CD4-positive, CD25-positive, alpha-beta regulatory T cell (primary cell): Measurements from ENCODE around the gene PTOV1. TPM values are rescaled to one million over a fixed set of nuclear protein-coding genes. Genes with fewer than 3 reads are reported as not detected.

Experiments used
- ATAC-seq, 2 donors: fragments of 150-1000 bp; cut with Tn5 transposase; one replicate each; pipeline ENCODE4 v1.10.0; 2021; ENCODE audit warnings: low read depth in 2 of 2, moderate number of reproducible peaks in 2 of 2, moderate library complexity in 1 of 2
- DNase-seq, 3 donors: peaks; one replicate each; pipeline versions ENCODE4 v3.0.0 to v3.0.0-alpha.2; 2012 to 2022; ENCODE audit warnings: mixed read lengths in 1 of 3
- H3K27ac ChIP-seq: one replicate; pipeline ENCODE4 v1.7.0; 2013; ENCODE audit warnings: mild to moderate bottlenecking, low read length; ENCODE audit not compliant: insufficient read depth, poor library complexity, severe bottlenecking
- H3K27me3 ChIP-seq: one replicate; pipeline ENCODE4 v1.7.0; 2013; ENCODE audit warnings: low read length; ENCODE audit not compliant: control insufficient read depth, insufficient read depth
- H3K36me3 ChIP-seq: one replicate; pipeline ENCODE4 v1.7.0; 2013; ENCODE audit warnings: mild to moderate bottlenecking, low read length, moderate library complexity; ENCODE audit not compliant: control insufficient read depth, insufficient read depth
- H3K4me1 ChIP-seq: 2 replicates; pipeline ENCODE4 v1.7.0; 2013; ENCODE audit warnings: mild to moderate bottlenecking, low read length; ENCODE audit not compliant: insufficient read depth, control insufficient read depth, poor library complexity, severe bottlenecking
- H3K4me3 ChIP-seq: one replicate; pipeline ENCODE4 v1.7.0; 2013; ENCODE audit warnings: low read depth, mild to moderate bottlenecking, low read length, moderate library complexity
- H3K9me3 ChIP-seq, 2 experiments: 1 replicate in 1 of 2; 2 replicates in 1 of 2; pipeline ENCODE4 v1.7.0; 2013; ENCODE audit warnings: low read length in 2 of 2, mild to moderate bottlenecking in 1 of 2, moderate library complexity in 1 of 2; ENCODE audit not compliant: control insufficient read depth in 2 of 2
- H3K27ac Mint-ChIP-seq, 3 donors: one replicate each; pipeline ENCODE4 v1.8.0; 2020 to 2022; ENCODE audit warnings: mild to moderate bottlenecking in 3 of 3, mixed read lengths in 3 of 3, moderate library complexity in 2 of 3
- H3K27me3 Mint-ChIP-seq: one replicate; pipeline ENCODE4 v1.8.0; 2022; ENCODE audit warnings: mild to moderate bottlenecking, mixed read lengths
- H3K36me3 Mint-ChIP-seq: one replicate; pipeline ENCODE4 v1.8.0; 2020; ENCODE audit warnings: mixed read lengths
- H3K4me1 Mint-ChIP-seq, 4 donors: one replicate each; pipeline ENCODE4 v1.8.0; 2020 to 2022; ENCODE audit warnings: mixed read lengths in 4 of 4, mild to moderate bottlenecking in 1 of 4
- H3K4me3 Mint-ChIP-seq, 4 donors: one replicate each; pipeline ENCODE4 v1.8.0; 2020 to 2022; ENCODE audit warnings: mild to moderate bottlenecking in 4 of 4, mixed read lengths in 4 of 4, moderate library complexity in 3 of 4
- H3K9me3 Mint-ChIP-seq, 7 donors: one replicate each; pipeline ENCODE4 v1.8.0; 2020 to 2022; ENCODE audit warnings: mixed read lengths in 7 of 7, mild to moderate bottlenecking in 3 of 7, moderate library complexity in 2 of 7
- polyA plus RNA-seq, 4 donors: library from polyadenylated mRNA; unstranded; fragments of 300-500 nt; fragmentation: Illumina TruSeq; gene quantifications; one replicate each; pipeline ENCODE4 v1.2.3, GENCODE V29; 2021
- total RNA-seq: library from RNA; stranded (reverse); gene quantifications from one replicate; pipeline ENCODE4 v1.2.3, GENCODE V29; 2022

PTOV1 gene
- total and polyA plus RNA-seq, 5 donors from 2014 or later, result 26.8 to 116 (median 37.1) TPM

- Histone ChIP-seq H3K4me1 (peaks cover 27% of the 10 kb centered on the region), H3K36me3 (no peaks in the 10 kb centered on the region), H3K4me3 (no peak overlapping the region), H3K27me3 (no peaks in the 10 kb centered on the region), H3K27ac (no peak overlapping the region), H3K9me3 (no peaks in the 10 kb centered on the region)
- Mint-ChIP-seq H3K4me3 (peak overlapping the region in 1 of 4 donors; percentile 83), H3K36me3 (no peaks in the 10 kb centered on the region), H3K9me3 (peaks cover 0 to 2% (median 0%) of the 10 kb centered on the region in 7 donors), H3K27me3 (no peaks in the 10 kb centered on the region), H3K27ac (peak overlapping the region in 1 of 3 donors; percentile 51), H3K4me1 (peaks cover 0 to 46% (median 25%) of the 10 kb centered on the region in 4 donors)
- ATAC-seq, result no peak
- DNase-seq, result no peak
Measured at GRCh38 chr19:49894879-49895565, 44.1 kb downstream of the PTOV1 start.

- H3K27ac ChIP-seq, result peak overlapping the region; percentile 93
- H3K9me3 Mint-ChIP-seq, result peaks cover 0 to 2% (median 0%) of the 10 kb centered on the region in 7 donors
- peaks cover 0 to 42% (median 25%) of the 10 kb centered on the region in 4 donors for H3K4me1 Mint-ChIP-seq
- no peaks in the 10 kb centered on the region for H3K9me3 ChIP-seq
- H3K27me3 Mint-ChIP-seq, result no peaks in the 10 kb centered on the region
- no peaks in the 10 kb centered on the region for H3K36me3 ChIP-seq
- peak overlapping the region in 1 of 3 donors; percentile 97 for H3K27ac Mint-ChIP-seq
- H3K27me3 ChIP-seq, result no peaks in the 10 kb centered on the region
- peak overlapping the region in 1 of 4 donors; percentile 83 for H3K4me3 Mint-ChIP-seq
- ATAC-seq (no peak), DNase-seq (no peak)
- peaks cover 23% of the 10 kb centered on the region for H3K4me1 ChIP-seq
- no peak overlapping the region for H3K4me3 ChIP-seq
- H3K36me3 Mint-ChIP-seq, result no peaks in the 10 kb centered on the region
Measured at GRCh38 chr19:49895566-49896297, 44.8 kb downstream of the PTOV1 start.

GRCh38 chr19:49896863-49897621 is 46.1 kb downstream of the PTOV1 start, which contains the start of gene IL4I1:
Gene IL4I1, minus strand, starts transcription at chr19:49896887. Its CDS starts 727 bp downstream, at chr19:49896160.
- no peaks in the 10 kb centered on the region for H3K36me3 Mint-ChIP-seq
- Histone ChIP-seq H3K9me3 (no peaks in the 10 kb centered on the region), H3K4me3 (peak within 1 kb of the TSS; percentile 50), H3K36me3 (no peaks in the 10 kb centered on the region), H3K27me3 (no peaks in the 10 kb centered on the region), H3K27ac (peak within 1 kb of the TSS; percentile 93), H3K4me1 (peaks cover 23% of the 10 kb centered on the region)
- H3K4me1 Mint-ChIP-seq, result peaks cover 0 to 39% (median 23%) of the 10 kb centered on the region in 4 donors
- no peaks in the 10 kb centered on the region for H3K9me3 Mint-ChIP-seq
- peak; percentile 64 to 76 for ATAC-seq
- peak within 1 kb of the TSS; percentile 90 to 97 (median 97) for H3K27ac Mint-ChIP-seq
- no peaks in the 10 kb centered on the region for H3K27me3 Mint-ChIP-seq
- H3K4me3 Mint-ChIP-seq, result peak within 1 kb of the TSS; percentile 67 to 81 (median 80)
- DNase-seq, result peak; percentile 64 to 75 (median 66)

DNA sequence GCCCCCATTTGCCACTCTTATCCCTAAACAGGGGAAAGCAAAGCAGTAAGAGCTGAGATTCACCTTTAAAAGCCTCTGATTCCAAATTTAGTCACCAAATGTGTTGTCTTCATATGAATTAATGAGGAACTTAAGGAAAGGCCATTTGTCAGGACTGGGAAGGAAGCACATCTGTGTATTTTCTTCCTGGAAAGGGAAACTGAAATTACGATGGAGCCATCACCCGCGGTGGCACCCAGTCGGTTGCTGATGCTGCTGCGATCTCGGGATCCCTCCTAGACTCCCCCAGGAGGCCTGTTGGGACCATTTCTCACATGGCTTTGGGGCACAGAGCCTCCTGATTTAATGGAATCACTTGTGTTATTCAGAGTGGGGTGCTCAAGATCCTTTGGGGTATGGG is 53.2 kb downstream of the PTOV1 start:
- no peaks in the 10 kb centered on the region for H3K4me1 ChIP-seq
- H3K4me3 Mint-ChIP-seq, result no peak overlapping the region
- H3K36me3 Mint-ChIP-seq, result peaks cover 11% of the 10 kb centered on the region
- no peak overlapping the region for H3K4me3 ChIP-seq
- no peak for ATAC-seq
- peaks cover 12% of the 10 kb centered on the region for H3K36me3 ChIP-seq
- no peak for DNase-seq
- no peaks in the 10 kb centered on the region for H3K27me3 Mint-ChIP-seq
- H3K4me1 Mint-ChIP-seq, result peaks cover 0 to 10% (median 5%) of the 10 kb centered on the region in 4 donors
- H3K27ac ChIP-seq, result no peak overlapping the region
- no peaks in the 10 kb centered on the region for H3K9me3 ChIP-seq
- H3K27ac Mint-ChIP-seq, result no peak overlapping the region
- H3K27me3 ChIP-seq, result no peaks in the 10 kb centered on the region
- no peaks in the 10 kb centered on the region for H3K9me3 Mint-ChIP-seq

DNA sequence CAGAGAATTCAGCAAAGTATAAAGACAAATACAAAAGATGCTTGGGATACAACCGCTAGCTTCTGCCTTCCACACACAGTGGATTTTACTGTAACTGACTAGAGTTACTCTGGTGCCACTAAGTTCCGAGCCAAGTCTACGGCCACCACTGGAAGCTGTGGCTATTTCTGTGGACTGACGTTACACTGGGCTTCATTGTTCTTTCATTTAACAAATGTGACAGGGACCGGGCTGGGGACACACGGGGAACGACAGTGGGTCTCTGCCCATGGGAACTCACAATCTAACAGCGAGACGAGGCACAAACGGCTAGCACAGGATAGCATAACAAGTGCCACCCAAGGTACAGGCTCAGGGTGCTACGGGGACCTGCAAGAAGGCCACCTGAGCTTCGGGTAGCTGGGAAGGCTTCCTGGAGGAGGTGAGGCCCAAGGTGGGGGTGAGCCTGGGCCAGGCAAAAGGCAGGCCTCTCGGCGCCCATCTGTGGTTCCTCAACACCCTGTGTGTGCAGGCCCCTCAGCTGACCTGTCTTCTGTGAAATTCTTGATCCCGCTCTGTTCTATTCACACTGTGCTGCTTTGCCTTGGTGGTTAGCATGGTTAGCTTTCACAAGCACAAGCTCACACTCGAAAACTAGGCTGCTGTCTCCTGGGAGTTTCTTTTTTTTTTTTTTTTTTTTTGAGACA is 56.1 kb downstream of the PTOV1 start:
- peak overlapping the region in 1 of 3 donors; percentile 26 for H3K27ac Mint-ChIP-seq
- Histone ChIP-seq H3K36me3 (peaks cover 12% of the 10 kb centered on the region), H3K4me1 (peaks cover 11% of the 10 kb centered on the region), H3K9me3 (no peaks in the 10 kb centered on the region), H3K27ac (no peak overlapping the region), H3K4me3 (no peak overlapping the region), H3K27me3 (no peaks in the 10 kb centered on the region)
- DNase-seq (no peak), ATAC-seq (no peak)
- no peaks in the 10 kb centered on the region for H3K9me3 Mint-ChIP-seq
- peaks cover 15 to 27% (median 16%) of the 10 kb centered on the region in 4 donors for H3K4me1 Mint-ChIP-seq
- H3K27me3 Mint-ChIP-seq, result no peaks in the 10 kb centered on the region
- no peak overlapping the region for H3K4me3 Mint-ChIP-seq
- H3K36me3 Mint-ChIP-seq, result peaks cover 15% of the 10 kb centered on the region

DNA sequence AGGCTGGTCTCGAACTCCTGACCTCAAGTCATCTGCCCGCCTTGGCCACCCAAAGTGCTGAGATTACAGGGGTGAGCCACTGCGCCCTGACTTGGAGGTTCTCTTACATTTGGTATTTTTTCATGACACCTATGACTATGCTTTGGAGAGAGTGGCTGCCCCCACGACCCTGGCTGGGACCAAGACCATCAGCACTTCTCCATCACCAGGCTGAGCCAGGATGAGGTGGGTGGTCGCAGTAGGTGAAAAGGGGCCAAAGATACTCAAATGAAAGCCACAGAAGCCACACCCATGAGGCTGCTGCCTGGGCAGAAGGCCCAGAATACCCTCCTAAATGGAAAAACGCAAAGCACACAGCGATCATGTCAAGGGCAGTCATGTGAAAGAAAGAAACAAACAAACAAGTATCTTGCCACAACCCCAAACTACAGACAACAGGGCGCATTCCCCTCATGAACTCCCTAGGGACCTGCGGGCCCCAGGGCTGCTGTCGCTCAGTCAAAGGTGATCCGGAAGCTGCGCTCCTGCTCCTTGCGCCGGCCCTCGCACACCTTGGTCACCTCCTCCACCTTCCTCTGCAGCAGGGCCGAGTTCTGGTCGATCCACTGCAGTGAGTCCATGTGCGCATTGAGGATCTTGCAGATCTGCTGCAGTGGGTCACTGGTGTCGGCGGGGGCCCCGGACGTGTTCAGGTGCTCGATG is 56.9 kb downstream of the PTOV1 start:
- H3K4me1 Mint-ChIP-seq, result peaks cover 15 to 34% (median 20%) of the 10 kb centered on the region in 4 donors
- H3K27ac Mint-ChIP-seq, result peak overlapping the region in 1 of 3 donors; percentile 60
- Histone ChIP-seq H3K4me3 (no peak overlapping the region), H3K27me3 (no peaks in the 10 kb centered on the region), H3K9me3 (no peaks in the 10 kb centered on the region), H3K36me3 (peaks cover 13% of the 10 kb centered on the region), H3K27ac (no peak overlapping the region), H3K4me1 (peaks cover 11% of the 10 kb centered on the region)
- H3K27me3 Mint-ChIP-seq, result no peaks in the 10 kb centered on the region
- DNase-seq (no peak), ATAC-seq (no peak)
- no peak overlapping the region for H3K4me3 Mint-ChIP-seq
- peaks cover 19% of the 10 kb centered on the region for H3K36me3 Mint-ChIP-seq
- no peaks in the 10 kb centered on the region for H3K9me3 Mint-ChIP-seq
